Measurements from ENCODE around the gene MINAR2.
A peak's percentile ranks its signal among the peaks of the same experiment; 100 is the strongest.

Gene MINAR2, protein sequence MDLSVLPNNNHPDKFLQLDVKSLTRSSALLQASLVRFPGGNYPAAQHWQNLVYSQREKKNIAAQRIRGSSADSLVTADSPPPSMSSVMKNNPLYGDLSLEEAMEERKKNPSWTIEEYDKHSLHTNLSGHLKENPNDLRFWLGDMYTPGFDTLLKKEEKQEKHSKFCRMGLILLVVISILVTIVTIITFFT

DNA sequence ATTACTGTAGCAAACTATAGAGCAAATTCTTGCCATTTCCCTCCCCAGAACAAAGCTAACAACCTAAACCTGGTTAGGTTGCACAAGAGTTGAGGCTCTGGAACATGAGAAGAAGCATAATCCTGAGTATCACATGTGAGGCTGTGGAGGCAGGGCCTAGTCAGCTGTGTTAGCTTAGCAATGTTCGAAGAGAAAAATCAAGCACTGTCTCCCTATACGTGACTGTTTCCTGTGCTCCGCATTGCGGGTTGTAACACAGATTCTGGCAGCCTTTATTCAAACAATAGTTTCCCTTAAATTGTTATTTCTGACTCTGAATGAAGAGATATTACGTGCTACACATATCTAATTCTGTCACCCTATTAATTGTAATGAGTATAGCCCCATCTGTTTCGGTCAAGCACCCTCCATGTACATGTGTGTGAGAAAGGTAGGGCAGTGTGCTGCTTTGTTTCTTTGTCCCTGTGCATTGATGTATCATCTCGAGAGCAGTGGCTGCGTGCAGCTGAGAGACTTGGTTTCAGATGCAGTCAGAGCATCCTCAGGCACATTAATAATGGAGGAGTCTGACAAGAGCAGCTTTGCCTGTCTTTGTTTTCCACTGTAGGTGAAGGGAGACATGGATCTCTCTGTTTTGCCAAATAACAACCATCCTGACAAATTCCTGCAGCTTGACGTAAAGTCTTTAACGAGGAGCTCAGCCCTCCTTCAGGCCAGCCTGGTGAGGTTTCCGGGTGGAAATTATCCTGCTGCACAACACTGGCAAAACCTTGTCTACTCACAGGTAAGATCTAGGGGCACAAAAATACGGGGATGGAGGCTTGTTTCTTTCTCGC lies at the start of gene MINAR2:
TSS of gene MINAR2 (plus strand) at position 523 of the 836 bp plus-strand sequence. CDS start at position 620, 97 bp downstream.
- no peak for DNase-seq

DNA sequence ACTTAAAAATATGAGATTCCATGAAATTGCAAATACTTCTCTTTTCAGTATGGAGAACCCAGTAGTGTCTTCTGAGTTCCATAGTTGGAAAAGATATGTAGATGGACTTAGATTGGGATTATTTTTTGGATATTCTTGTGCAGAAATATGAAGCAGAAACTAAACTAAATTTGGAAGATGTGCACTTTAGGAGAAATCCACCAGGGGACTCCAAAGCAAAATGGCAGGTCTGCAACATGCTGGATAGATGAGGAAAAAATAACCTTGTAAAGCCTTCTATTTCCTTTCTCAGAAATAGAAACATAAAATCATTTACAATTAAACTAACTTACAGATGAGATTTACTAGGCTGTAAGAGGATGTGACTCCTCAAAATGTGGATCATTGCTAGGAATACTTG lies 49.2 kb upstream of the MINAR2 start:
- no peak for DNase-seq

DNA sequence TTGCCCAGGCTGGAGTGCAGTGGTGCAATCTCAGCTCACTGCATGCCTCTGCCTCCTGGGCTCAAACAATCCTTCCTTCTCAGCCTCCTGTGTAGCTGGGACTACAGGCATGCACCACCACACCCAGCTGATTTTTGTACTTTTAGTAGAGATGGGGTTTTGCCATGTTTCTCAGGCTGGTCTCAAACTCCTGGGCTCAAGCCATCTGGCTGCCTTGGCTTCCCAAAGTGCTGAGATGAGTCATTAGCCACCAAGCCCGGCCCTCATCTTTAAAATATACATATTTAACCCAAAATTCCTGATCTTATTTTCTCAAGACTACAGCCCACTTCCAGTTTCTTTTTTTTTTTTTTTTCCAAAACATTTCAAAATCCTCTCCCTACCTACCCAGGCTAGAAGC lies 31.7 kb upstream of the MINAR2 start:
- no peak for DNase-seq

DNA sequence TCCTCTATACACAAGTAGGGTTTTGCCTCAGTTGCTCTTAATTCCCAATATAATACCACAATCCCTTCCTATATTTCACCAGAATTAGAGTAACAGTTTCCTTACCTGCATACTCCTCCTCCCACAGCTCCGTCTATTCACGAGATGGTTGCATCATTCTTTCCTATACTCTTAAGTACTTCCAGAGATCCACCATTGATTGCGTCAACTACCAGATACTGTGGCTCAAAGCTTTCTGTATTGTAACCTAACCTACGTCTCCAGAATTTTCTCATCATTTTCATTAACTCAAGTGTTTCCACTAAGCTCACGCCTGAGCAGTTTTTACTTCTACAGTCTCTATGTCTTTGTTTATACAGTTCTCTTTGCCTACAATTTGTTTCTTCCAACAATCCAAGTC lies 31.2 kb upstream of the MINAR2 start:
- no peak for DNase-seq

DNA sequence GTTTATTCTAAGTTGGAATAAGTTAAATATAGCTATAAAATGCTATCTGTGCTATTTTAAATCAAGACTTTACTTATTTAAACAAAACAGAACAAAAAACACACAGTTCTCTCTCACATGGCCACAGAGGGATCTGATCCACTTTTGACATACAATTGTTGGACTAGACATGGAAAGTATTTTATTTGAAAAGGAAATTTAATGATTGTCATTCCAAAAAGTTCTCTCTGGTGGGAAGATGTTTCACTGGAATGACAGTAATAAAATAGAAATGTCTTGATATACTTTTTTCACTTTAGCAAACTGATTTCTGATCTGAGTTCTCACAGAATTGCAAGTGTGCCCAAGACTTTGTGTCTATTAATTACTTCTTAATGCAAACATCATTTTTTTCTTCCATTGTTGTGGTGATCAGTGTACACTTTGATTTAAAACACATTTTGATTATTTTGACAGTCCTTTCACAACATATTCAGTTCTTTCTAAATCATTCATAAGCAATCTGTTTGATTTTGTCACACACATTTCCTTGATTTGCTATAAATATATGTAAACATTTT lies 30.1 kb upstream of the MINAR2 start:
- DNase-seq: no peak

DNA sequence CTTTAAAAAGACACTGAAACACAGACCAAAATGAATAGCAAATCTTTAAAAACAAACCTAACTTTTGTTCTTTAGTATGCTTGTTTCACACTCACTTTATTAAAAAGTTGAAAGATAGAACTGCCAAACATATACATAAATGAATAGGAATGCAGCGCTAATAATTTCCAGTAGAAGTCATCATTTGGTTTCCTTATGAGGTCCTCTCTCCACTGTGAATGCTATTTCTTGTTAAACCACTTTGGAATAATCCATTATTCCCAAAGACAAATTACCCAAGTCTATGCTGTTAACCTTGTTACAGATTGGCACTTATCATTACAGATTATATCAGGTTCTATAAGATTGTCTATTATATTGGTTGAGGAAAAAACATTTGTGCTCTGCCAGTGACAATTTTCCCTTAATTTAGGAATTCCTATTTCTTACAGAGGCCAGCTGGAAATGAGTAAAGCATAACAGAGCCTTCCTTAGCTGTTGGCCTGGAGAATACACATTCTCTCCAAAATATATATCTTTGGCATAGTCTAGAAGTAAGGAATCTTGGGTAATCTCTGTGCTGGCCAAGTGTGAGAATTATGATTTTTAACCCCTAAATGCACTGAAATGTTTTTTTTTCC lies 29.3 kb upstream of the MINAR2 start:
- DNase-seq: no peak

DNA sequence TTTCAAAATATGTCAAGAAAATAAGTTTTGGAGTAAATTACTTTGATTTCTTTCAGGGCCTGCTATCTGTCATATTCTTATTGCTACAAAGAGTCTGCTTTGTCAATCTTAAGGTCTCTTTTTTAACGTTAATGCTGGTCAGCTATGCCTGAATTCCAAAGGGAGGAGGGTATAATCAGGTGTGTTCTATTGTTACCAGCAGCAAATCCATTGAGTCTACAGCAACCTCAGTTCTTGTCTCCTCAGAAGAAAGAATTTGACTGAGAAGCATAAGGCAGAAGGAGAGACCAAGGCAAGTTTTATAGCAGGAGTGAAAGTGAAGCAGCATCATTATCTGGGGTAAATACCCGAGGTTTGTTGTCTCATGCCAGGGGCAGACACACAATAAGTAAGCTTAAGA lies 23.7 kb upstream of the MINAR2 start:
- no peak for DNase-seq

DNA sequence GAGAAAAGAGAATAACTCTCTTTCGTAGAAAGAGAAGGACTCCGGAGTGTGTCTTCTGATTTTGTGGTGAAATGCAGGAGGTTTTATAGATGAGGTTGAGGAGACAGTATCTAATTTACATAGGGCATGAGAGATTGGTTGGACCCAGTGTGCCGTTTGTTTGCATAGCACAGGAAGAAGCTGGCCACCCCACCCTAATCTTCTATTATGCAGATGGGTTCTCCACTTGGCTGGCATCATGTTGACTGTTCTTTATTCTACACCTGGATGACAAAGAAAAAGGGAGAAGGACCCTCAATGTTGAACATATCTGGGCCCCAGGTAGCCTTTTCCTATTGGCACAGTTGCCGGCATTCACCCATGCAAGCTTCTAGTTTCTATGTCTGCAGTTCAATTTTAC lies 23.2 kb upstream of the MINAR2 start:
- no peak for DNase-seq

DNA sequence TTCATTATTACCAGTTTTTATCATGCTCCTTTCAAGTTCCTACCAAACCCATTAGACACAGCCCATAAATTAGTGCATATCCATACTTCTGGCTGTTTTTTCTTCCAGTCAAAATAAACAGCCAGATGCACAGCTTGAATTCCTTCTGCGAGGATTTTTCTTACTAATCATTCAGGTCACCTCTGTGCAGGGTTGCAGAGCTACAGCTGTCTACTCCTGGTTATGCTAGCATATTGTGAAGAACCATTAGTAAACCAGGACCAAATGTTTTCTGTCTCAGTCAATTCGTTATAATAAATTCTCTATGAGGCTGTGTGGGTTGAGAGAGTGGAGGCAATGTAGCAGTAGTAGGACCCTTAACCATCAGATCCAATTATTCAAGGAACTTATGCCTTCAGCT lies 8.1 kb upstream of the MINAR2 start:
- DNase-seq: no peak

DNA sequence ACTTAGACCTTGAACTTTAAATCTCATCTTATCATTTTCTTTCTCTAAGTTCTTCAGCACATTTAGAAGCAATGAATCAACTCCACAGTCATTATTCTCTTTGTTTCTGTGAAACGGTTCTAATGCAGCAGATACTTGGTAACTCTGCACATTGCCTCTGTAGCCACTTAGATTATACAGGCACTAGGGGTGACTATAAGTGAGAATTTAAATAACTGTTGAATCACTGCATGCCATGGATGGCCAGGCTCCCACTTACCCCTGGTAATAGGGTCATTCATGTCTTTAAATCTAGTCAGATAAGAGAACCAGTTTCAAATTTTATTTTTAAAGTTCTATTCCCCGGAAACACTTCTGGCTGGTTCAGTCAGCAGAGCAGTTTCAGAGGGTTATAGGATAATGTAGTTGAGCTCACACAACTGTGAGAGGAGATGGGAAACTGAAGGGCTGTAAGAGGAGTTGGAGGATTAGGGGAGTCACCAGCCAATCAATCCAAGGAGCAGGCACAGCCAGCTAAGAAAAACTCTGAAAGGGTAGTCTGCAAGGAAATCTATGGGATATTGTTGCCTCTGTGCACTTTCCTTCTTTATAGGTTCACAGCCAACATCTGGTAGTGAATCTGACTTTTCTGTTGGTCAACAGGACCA lies 4.2 kb upstream of the MINAR2 start:
- DNase-seq: no peak

DNA sequence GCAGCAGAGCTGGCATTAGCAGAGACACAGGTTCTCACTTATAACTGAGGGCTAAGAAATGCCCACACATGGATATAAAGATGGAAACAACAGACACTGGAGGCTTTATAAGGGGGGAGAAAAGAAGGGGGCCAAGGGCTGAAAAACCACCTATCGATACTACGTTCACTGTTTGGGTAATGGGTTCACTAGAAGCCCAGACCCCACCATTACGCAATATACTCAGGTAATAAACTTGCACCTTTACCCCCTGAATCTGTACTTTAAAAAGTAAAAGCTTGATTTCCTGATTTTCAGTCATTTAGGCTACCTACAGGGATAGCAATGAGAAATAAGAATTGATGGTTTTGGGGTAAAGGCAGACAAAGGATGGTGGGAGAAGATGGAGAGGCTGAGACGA lies 1.9 kb upstream of the MINAR2 start:
- no peak for DNase-seq

DNA sequence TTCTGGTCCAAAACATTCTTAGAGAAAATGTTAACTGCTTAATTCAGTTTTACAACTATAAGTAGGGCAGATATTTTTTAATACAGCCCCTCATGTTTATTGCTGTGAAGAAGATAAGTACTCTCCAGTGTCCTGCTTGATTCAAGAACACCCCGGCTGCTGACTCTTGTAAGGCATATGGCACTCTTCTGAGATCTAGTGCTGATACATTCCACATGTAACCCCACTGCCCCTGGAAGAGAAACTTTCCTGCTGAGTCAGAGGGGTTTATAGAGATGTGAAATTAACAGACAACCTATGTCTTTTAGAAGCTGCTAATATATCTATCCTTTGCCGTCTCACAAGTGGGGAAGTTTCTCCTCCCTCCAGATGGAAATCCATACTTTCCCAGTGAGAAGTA lies 1.0 kb upstream of the MINAR2 start:
- no peak for DNase-seq

DNA sequence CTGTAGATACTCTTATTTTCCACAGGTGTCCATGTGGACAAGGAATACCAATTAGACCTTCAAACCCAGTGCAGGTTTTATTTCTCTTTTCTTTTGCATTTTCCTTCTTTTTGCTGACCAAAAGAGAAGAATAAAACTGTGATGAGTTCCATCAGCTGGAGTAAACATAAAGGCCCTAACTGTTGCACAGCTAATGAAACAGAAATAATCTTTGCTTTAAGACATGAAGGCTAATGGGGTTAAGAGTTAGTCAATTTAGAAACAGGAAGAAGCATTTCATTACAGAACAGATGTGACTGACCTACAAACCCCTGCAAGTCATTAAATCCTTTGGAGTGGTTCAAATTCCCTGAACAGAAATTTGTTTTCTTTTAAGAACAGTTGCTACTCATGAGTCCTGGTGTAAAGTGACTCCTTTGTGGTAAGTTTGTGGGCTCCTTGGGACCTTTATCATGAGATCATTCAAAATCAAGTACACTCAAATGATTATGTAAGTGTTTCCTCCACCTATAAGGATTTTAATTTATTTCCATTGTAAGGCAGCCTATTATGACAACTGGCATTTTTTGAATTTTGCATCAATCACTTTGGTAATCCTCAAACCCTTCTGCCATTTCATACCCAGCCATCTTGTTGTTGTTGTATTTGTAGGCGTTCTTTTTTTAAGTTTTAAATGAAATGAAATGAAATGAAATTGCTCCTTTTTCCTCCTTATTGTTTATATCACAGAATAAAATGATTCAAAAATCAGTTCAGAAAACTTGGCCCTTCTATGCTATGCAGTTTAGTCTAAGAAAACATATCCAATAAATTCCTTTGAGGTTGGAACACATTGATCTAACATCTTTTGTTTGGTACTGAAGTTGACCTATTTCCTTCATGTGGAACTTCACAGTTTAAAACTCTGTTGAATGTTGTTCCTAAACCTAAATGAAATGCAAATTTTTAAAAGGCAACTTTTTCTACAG lies 1.3 kb downstream of the MINAR2 start:
- no peak for DNase-seq

DNA sequence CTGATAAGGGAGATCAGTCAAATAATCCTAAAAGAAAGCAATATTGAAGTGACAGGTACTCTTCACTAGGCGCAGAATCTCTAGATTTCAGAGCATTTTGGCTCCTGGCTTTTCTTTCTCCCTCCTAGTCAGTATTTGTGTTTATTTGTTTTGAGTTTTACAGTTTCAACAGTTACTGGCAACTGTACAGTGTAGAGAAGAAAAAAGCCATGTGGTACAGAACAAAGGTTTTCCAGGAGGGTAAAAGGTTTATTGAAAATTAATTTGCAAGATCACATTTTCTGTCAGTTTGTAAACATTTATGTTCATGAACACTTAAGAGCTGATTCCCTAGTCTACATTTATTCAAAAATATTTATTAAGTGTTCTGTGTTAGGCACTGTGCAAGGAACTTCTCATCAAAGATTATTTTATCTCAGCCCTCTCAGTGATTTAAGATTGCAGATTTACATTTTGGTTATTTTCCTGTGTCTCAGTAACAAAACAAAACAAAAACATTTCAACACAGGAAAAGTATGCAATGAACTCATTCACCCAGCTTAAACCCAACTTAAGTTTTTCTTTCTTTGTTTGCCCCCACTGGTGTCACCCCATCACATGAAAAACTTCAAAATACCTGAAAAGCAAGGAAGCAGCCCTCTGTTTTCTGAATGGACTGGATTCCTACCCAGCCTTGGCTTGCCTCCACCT lies 12.9 kb downstream of the MINAR2 start:
- DNase-seq: no peak

DNA sequence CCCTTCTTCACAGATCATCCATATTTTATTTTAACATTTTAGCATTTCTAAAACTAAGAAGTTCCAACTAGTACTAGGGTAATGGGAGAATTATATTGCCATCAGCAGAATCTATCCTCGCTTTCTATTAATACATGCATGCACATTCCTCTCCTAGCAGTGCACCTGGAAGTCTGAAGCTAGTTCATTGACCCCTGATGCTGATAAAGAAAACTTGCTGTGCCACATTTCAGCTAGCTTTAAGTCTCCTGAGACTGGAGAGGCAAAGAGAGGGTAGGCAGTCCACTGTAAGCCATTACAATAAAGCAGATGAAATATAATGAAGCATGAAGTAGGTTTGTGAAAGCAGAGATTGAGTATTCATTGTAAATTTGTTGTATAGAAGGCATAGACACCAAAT lies 15.8 kb downstream of the MINAR2 start:
- DNase-seq: no peak

DNA sequence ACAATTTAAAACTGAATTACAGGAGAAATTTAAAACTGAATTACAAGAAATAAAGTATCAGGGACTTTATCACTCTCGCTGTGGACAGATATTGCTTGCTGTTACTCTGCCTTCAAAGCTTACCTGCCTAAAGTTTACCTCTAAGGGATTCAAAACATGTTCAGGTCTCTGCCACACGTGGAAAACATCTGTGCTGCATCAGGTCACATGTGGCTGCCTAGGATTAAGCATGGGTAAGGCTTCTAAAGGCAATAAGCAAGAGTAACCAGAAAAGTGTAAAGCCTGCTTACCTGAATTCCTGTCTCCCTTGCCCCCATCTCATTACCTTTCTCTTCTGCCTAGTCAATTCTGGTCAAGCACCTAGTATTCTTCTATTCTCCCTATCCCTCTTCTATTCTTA lies 18.9 kb downstream of the MINAR2 start:
- DNase-seq: no peak

DNA sequence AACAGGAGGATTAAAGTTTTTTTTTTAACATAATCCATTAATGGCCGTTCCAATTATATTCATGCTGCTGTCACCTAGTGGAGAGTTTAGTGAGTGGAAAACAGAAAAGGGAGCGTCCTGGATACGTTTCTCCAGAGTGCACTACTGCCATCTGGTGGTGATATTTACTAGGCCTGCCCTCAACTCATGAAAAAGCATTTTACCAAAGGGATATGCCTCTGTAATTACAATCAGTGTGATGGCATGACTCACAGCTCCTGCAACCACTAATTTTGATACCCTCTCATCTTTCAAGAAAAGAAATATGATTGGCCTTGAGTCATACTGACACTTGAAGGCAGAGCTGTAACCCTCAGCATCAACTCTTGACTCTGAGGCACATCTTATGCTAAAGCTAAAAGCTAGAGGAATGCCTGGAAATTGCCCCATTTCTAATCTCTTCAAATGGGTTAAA lies 20.1 kb downstream of the MINAR2 start:
- peak; percentile 79 for DNase-seq

DNA sequence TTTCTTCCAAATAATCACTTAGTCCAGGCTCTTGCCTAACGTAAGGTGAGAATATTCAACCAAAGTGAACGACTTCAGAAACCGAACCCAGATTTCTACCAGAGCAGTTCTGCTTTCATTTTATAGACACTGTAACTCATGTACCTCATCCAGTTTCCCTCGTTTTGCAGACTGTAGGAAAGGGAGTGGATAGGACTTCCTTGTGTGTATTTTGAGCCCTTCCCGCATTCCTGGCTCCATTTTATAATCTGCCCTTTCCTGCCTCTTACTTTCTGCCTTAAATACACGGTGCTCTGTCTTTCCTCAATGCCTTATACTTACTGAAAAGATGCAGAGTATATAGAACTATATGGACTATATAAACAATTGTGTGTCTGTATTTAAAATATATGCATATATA lies 20.8 kb downstream of the MINAR2 start:
- no peak for DNase-seq

DNA sequence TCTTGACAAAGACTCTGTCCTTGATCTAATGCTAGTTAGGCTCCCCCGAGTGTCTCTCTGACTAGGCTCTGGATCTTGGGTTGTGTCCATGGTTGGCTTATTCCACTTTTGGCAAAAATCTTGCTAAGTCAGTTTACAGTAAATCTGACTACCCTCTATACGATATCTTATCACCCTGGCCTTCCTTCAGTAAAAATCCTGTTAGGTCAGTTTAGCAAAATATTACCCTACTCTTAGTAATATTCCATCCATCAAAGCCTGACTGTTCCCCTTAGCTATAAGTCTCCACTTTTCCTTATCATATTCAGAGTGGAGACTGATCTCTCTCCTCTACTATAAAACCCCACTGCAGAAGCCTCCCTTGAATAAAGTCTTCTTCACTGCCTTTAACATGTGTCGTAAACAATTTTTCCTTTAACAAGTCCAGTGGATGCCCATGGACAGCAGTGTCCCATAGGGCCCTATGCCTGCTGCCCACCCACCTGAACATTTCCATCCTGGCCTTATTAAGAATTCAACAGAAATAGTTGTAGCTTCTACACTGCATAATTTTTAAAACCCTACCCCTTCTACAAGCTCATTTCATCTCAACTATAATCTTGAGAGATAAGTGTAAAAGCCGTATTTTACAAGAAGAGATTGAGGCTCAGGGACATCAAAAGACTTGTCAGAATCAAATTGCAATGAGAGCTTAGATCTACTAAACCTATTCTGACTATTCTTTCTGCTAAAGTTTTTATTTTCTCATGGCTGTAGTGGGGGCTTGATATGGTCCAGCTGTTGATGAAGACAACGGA lies 22.3 kb downstream of the MINAR2 start:
- no peak for DNase-seq

DNA sequence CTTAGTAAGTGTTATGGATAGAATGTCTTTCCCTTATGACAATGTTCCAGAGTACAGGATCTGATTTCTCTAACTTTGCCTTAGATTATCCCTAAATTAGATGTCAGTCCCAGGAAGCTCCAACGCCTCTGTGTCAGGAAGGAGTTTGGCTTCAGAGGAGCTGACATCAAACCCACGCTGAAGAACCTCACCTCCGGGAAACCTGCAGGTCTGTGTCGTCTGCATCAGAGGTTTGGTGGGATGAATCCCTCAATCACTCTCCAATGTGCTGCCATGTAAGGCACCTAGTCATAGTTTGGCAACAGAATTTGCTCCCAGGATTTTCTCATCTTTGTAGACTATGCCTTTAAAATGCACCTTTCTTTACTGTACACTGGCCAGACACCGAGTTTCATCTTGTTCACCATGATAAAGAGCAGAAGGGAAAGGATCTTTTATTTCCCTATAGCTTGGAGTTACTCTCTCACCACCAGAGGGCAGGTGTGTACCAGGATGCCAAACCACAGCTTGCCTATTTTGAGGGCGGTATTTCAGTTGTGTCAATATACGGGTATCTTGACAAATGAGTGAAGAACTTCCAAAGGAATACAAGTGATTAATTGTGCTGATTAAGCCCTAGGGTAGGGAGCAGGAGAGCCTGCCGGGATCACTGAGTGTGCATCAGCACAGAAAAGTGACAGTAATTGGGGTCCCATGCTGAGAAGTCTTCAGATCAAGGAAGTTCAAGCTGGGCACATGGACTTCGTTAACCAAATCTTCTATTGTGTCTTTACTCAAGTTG lies 23.4 kb downstream of the MINAR2 start:
- DNase-seq: peak; percentile 10
